Fibroblast of skin of scalp (primary cell): ENCODE data around the gene TMEM184B.

ENCODE experiments used
- DNase-seq: peaks from one replicate; pipeline ENCODE4 v3.0.0-alpha.2; 2013

The TMEM184B gene

DNA sequence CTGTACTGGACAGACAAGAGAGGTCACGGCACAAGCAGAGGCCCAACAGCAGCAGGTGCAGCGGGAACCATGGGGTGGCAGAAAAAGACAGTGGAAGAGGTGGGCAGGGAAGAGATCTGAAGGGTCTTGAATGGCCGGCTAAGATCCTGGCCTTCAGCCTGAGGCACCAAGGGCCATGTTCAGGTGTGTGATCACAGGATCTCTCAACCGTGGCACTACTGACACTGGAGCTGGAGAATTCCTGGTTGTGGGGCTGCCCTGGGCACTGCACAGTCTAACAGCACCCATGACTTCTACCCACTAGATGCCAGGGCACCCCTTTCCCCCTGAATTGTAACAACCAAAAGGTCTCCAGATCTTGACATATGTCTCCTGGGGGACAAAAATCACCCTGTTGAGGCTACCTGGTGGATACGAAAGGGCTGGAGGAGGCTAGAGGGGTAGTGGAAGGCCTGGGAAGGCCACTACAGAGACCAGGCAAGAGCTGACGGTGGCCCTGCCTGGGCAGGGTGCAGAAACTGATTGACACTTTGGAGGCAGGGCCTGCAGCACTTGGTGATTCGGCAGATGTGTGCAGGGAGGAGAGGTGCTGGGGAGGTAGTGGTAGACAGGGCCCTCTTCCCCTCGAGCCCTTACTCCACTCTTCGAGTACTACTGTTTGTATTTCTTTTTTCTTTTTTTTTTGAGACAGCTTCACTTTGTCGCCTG lies 36.1 kb upstream of the TMEM184B start:
- no peak for DNase-seq

DNA sequence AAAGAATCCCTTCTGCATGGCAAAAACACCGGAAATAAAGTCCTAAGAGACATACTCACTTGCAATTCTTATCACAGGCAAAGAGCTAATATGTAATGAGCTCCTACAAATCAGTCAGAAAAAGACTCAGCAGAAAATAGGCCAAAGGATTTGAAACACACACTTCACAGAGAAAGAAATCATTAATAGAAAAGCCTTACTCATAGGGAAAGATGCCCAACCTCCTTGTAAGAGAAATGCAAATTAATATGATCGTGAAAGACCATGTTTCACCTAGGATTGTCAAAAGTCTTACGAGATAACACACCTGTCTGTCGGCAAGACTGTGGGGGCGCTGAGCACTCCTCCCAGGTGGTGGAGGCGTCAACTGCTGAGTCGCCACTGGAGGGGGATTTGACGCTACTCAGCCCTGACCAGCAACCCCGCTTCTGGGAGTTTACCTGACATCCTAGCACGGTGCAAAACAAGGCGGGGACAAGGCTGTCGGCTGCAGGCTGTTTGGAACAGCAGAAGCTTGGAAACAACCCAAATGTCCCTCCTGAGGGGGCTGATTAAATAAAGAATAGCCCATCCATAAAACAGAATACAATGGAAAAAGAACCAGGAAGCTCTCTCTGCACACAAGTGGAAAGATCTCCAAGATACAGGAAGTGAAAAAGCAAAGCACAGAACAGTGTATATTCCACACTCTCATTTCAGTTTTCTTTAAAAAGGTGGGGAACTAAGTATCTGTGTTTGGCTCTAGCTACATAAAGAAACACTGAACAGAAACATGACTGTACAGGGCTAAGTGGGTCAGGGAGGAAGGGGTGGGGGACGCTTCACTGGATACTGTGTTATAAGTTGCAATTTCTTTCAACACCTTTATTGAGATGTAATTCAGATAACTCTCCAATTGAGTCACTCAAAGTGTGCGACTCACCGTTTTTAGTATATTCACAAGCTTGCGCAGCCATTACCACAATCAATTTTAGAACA lies 33.0 kb upstream of the TMEM184B start:
- peak; percentile 25 for DNase-seq

- DNase-seq: peak; percentile 29
Measured at GRCh38 chr22:38304526-38304925, 31.7 kb upstream of the TMEM184B start.

DNA sequence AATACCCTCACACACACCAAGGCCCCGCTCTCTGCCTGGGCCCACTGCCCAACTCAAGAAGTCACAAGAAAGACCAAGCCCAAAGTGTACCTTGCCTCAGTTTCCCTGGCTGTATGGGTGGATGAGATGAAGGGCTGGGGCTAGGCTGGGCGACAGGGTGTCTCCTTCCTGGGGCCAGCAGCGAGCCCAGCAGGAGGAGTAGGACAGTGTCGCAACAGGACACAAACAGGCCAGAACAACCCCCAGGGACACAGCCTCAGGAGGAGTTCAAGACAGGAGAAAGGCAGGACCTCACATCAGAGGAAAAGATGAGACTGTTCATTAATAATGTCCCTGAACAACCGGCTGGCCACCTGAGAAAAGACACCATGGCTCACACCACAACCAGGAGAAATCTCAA lies 31.2 kb upstream of the TMEM184B start:
- no peak for DNase-seq

- no peak for DNase-seq
Measured at GRCh38 chr22:38302906-38303305, 30.1 kb upstream of the TMEM184B start.

GRCh38 chr22:38300946-38301345 lies 28.1 kb upstream of the TMEM184B start:
- no peak for DNase-seq

GRCh38 chr22:38300197-38300945 lies 27.6 kb upstream of the TMEM184B start:
- no peak for DNase-seq

GRCh38 chr22:38299770-38300102 lies 26.9 kb upstream of the TMEM184B start:
- no peak for DNase-seq

- DNase-seq: peak; percentile 36
Measured at GRCh38 chr22:38298312-38299005, 25.6 kb upstream of the TMEM184B start.

DNA sequence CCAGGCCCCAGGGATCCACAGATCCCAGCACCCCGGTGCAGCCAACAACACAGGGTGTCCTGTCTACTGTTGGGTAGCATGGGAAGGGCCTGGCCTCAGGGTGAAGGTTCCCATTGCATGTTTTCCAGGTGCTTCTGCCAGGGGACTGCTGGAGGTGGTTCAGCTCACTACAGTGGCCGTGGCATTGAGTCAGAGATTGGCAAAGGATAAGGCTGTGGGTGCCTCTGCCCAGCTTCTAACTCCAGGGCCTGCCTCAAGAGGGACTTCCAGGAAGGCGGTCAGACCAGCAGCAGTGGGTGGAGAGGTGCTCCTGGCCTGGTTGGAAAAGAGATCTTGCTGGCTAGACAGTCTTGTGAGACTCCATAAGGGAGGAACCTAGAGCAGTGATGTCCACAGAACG lies 23.6 kb upstream of the TMEM184B start:
- DNase-seq: no peak

DNA sequence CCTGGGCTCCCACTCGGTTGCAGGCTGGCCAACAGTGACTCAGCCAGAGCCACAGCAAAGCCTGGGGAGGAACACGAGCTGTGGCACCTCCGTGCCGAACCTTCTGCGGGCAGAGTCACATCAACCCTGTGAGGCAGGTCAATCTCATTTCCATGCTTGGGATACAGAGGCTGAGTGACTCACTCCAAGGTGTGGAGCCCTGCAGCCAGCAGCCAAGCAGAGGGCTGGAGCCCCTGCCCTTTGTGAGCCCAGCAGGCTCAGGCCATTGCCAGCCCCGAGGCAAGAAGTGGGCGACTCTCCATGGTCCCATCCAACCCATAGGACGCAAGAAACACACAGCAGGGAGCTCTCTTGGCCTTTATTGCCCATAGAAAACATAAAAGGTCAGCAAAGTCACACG lies 23.1 kb upstream of the TMEM184B start:
- no peak for DNase-seq

DNA sequence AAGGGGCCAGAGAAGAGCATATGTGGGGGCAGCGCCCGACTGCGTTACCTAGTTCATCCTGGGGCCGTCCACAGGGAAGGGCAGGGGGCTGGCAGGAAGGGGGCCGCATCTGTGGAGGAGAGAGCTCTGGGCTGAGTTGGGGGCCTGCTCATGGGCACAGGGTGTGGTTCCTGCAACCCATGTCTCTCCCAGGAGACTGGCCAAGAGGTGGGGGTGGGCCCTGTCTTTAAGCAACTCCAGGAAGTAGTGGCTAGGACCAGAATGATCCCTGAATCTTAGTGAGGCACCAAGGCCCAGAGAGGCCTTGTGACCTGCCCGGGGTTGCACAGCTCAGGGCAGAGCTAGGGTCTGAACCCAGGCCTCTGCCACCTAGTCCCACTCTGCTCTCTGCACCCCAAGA lies 22.5 kb upstream of the TMEM184B start:
- no peak for DNase-seq

- no peak for DNase-seq
Measured at GRCh38 chr22:38294193-38294592, 21.4 kb upstream of the TMEM184B start.

GRCh38 chr22:38292694-38293093 lies 19.9 kb upstream of the TMEM184B start:
- DNase-seq: no peak

GRCh38 chr22:38291201-38291777 lies 18.5 kb upstream of the TMEM184B start:
- no peak for DNase-seq

GRCh38 chr22:38290347-38290746 lies 17.5 kb upstream of the TMEM184B start:
- DNase-seq: no peak

DNA sequence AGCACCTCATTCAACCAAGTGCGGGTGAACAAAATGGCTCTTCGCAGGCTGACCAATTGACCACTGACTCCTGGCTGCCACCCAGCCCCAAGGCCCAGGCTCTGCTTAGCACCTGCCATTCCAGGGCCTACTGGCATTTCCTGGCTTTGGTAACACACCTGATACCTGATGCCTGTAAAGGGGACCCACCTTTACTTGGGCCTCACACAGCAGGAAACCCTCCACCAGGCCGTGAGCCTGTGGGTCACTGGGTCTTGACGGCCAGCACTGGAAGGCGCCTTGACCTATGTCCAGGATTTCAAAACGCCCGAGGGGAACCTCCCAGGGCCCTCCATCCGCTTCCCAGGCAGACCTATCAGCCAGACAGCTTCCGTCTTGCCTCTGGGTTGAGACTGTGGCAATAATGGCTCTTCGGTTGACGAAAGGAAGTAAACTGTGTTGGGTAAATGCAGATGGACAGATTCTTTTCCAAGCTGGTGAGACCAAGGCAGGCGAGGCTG lies 16.8 kb upstream of the TMEM184B start:
- no peak for DNase-seq

GRCh38 chr22:38286915-38287669 lies 14.3 kb upstream of the TMEM184B start:
- DNase-seq: no peak

DNA sequence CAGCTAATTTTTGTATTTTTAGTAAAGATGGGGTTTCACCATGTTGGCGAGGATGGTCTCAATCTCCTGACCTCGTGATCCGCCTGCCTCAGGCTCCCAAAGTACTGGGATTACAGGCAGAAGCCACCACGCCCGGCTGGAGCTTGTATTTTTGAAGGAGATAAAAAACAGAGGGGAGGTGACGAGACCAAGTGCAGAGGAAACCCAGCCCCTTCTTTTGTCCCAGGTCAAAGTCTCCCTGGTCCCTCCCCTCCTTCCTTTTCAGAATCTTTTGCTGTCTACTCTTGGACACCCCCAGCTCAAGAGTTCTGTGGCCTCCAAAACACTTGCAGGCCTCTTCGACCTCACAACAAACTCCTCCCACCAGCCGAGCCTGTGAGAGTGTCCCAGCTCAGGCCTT lies 12.2 kb upstream of the TMEM184B start:
- DNase-seq: no peak

GRCh38 chr22:38284042-38284402 lies 11.2 kb upstream of the TMEM184B start:
- DNase-seq: peak; percentile 49

- no peak for DNase-seq
Measured at GRCh38 chr22:38282397-38282796, 9.6 kb upstream of the TMEM184B start.
